Cardiac septum (tissue), 1 donor: ENCODE data around the gene PRPH. TPM values are rescaled to one million over a fixed set of nuclear protein-coding genes. Genes with fewer than 3 reads are reported as not detected.
A peak's percentile ranks its signal among the peaks of the same experiment; 100 is the strongest.
"Not testable (repeated sequence)": the region's sequence is repeated elsewhere in the genome, so short reads cannot be mapped to it uniquely, and the experiment has no call there.

Source experiments
- DNase-seq: peaks from one replicate; pipeline ENCODE4 v3.0.0-alpha.2; 2020; ENCODE audit warnings: low spot score
- intact Hi-C: fragments of 100-400 bp; cut with DNase I; formaldehyde crosslinking; loops from one replicate; pipeline ENCODE4 v1.14.0; 2022
- total RNA-seq: library from RNA; stranded (reverse); fragmentation: NEBNext Ultra II Directional; extraction: Animal tissue kit (Norgen Biotek cat#: 25700); gene quantifications from one replicate; pipeline ENCODE4 v1.2.1, GENCODE V29; 2021
- donor health status: DM: no; HTN: no; CAD: no.

Gene PRPH
- total RNA-seq, 1 donor from 2014 or later: 0.38 TPM

GRCh38 chr12:49330032-49330619, 35.2 kb downstream of the PRPH start:
- DNase-seq: no peak
- intact Hi-C loops: no loop called here

DNA sequence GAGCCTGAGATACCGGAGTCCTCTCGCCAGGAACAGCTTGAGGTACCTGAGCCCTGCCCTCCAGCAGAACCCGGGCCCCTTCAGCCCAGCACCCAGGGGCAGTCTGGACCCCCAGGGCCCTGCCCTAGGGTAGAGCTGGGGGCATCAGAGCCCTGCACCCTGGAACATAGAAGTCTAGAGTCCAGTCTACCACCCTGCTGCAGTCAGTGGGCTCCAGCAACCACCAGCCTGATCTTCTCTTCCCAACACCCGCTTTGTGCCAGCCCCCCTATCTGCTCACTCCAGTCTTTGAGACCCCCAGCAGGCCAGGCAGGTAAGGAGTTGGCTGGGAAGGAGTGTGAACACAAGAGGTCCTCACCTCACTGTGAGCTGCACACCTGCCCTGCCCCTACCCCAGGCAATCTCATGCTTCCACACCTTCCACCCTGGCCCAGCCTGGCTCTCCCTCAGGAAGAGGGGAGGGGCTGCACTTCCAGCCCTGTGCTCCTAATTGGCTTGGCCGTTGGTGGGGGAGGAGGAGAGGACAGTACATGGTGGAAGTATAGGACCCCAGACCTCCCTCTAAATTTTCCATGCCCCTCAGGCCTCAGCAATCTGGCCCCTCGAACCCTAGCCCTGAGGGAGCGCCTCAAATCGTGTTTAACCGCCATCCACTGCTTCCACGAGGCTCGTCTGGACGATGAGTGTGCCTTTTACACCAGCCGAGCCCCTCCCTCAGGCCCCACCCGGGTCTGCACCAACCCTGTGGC, 35.9 kb downstream of the PRPH start:
- intact Hi-C loops: no loop called here
- DNase-seq: no peak

DNA sequence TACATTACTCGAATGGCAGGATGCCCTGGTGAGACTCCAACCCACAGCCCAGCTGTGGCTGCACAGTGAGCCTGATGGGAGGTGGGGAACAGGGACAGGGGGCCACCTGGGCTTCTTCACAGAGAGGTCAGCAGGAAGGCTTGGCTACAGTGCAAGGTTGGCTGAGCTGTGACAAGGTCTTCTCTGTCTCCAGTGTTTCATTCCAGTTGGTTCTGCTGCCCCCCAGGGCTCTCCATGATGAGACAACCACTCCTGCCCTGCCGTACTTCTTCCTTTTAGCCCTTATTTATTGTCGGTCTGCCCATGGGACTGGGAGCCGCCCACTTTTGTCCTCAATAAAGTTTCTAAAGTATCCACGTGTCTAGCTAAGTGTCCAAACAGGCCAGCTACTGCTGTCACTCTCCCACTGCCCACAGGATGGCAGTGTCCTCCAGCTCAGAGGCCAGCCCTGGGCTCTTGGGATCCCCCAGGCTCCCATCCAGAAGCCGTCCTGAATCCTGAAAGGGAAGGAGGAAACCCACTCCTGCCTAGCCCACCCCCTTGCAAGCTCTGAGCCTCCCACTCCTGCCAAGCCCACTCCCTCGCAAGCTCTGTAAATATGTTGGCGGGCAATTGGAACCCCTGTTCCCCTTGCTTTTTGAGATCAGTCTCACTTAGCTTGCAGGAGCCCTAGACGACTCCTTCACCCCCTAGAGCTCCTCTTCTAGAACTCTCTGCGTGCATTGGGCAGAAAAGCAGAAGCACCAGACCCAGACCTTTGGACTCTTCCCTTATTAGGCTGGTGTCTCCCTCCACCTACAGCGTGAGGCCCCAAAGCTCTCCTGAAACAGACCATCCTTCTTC, 36.7 kb downstream of the PRPH start:
- DNase-seq: no peak
- intact Hi-C loops: no loop called here

- intact Hi-C loops: no loop called here
- no peak for DNase-seq
Measured at GRCh38 chr12:49332441-49332861, 37.5 kb downstream of the PRPH start.

- intact Hi-C loops: no loop called here
- no peak for DNase-seq
Measured at GRCh38 chr12:49332891-49333371, 38.0 kb downstream of the PRPH start.

GRCh38 chr12:49333778-49334177, 38.8 kb downstream of the PRPH start:
- DNase-seq, intact Hi-C loops: not testable (repeated sequence)

DNA sequence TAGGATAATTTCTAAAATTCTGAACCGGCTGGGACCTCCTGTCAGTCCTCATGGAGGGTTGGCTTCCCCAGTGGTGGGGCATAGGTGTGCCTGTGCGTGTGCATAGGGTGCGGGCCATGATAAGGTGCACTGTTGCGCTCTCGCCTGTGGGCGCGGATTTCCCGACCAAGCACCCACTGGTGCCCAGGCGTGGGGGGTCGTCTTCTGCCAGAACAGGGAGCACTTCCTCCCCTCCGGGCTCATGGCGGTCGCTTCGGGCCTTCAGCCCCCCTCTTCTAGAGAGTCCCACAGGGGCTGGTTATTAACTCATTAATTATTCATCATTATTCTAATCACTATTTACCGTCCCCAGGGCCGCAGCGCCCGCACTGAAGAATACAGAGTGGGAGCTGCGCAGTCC, 39.3 kb downstream of the PRPH start:
- intact Hi-C loops: no loop called here
- DNase-seq: no peak

GRCh38 chr12:49334681-49335080, 39.7 kb downstream of the PRPH start:
- intact Hi-C loops: no loop called here
- DNase-seq: no peak

GRCh38 chr12:49335118-49335954, 40.4 kb downstream of the PRPH start:
- intact Hi-C loops: no loop called here
- DNase-seq: no peak

DNA sequence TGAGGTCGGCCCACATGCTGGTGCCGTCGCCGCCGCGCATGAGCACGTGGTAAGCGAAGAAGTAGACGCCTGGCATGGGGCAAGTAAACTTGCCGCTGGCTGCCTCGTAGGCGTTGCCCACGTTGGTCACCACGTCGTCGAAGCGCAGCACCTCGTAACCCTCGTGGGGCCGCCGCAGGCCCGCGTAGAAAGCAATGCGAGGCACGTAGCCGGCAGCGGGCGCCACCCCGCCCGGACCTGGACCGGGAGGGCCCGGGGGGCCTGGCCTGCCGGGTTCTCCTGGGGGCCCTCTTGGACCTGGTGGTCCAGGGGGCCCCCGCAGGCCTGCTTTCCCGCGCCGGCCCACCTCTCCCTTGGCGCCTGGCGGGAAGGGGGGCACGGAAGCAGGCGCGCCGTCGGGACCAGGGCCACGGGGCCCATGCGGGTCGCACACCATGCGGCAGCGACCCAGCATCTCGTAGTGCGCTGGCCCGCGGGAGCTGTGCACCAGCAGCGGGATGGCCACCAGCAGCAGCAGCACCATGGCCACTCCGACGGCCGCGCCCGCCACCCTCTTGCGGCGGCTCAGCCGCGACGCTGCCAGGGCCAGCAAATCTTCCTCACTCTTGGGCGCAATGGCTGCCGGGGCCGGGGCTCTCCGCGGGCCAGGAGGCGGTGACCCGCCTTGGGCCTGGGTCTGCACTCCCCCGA, 41.2 kb downstream of the PRPH start:
- intact Hi-C loops: no loop called here
- no peak for DNase-seq

DNA sequence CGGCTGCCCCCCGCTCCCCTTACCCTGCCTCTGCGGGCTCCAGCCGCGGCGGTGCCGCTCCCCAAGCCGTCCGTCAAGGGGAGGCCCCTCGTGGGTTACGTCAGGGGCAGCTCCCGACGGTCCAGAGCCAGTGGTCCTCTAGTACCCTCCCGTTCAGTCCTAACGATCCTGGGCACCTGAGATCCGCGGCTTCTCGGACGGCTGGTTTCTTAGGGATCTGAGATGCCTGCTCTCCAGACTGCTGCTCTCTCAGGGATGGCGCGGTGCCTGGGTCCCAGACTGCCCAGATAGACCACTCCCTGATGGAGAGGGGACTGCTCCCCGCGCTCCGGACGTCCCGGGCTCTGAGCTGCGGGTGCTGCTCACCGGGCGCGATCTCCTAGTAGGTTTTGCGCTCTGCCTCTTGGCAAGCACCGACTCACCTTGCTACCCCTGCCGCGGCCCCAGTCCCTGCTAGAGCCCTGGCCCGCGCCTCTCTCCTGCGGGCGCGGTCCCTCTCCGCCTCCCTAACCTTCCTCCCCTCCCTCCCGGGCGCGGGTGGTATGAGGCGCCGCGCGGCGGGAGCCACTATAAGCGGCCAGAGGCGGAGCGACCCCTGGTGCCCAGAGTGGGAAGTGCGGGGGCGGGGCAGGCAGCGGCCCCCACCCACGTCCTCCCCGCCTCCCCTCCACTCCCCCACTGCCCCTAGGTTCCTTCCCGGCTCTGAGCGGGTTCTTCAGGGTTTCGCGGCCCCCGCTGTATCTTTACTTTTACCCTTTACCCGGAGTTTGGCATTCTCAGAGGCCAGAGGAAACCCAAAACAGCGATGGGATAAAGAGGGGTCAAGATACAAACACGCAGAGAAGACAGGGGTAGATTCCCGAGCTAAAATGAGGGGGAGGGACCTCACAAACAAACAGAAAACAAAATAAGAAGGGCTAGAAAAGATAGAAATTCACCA, 42.0 kb downstream of the PRPH start, which contains the start of gene C1QL4:
Gene C1QL4 (minus strand): TSS at position 544 of the 940 bp plus-strand sequence. CDS start 711 bp downstream, outside the sequence.
- peak; percentile 89 for DNase-seq
- intact Hi-C loops: no loop called here

DNA sequence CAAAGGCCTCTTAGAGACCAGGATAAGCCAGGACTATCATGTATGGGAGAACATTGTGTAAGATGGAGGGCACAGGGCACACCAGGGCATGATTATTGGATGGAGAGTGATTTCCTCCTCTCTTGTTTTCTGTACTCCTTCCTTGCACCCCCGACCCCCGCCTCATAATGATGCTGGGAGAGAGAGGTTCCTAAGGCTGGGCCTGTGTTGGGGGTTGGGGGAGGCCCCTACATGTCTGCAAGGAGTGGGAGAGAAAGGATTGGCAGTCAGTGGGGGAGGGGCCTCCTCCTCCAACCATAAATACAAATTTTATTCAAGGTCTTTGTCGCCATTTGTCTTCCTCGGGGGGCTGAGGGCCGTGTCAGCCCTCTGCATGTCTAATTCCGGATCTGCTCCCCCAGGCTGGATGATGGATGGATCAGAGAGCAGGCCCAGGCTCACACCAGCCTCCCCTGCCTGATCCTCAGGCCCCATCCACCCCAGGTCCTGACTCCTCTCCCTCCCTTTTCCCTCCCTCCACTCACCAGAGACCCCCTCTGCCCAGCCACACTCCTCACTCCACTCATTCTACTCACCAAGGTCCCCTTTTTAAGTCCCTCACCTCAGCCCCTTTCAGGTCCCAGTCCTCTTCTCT, 44.0 kb downstream of the PRPH start:
- intact Hi-C loops: no loop called here
- DNase-seq: no peak

DNA sequence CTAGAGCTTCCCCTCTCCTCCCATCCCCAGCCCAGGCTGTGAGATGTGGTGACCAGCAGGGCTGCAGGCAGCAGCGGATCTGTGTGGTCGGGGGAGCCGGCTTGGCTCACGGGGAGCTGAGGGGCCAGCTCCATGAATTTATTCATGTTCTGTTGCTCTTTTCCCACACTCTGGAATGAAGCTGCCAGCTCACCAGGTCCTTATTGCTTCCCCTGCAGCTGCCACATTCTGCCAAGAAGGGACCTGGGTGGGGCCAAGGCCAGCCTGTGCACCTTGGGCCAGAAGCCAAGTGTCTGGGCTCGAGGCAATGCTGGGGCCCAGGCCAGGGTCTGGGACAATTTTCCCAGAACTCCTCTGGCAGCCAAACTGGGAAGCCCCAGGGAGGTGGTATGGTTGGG, 44.5 kb downstream of the PRPH start:
- intact Hi-C loops: no loop called here
- no peak for DNase-seq

GRCh38 chr12:49340095-49340870, 45.3 kb downstream of the PRPH start:
- intact Hi-C loops: no loop called here
- DNase-seq: no peak

DNA sequence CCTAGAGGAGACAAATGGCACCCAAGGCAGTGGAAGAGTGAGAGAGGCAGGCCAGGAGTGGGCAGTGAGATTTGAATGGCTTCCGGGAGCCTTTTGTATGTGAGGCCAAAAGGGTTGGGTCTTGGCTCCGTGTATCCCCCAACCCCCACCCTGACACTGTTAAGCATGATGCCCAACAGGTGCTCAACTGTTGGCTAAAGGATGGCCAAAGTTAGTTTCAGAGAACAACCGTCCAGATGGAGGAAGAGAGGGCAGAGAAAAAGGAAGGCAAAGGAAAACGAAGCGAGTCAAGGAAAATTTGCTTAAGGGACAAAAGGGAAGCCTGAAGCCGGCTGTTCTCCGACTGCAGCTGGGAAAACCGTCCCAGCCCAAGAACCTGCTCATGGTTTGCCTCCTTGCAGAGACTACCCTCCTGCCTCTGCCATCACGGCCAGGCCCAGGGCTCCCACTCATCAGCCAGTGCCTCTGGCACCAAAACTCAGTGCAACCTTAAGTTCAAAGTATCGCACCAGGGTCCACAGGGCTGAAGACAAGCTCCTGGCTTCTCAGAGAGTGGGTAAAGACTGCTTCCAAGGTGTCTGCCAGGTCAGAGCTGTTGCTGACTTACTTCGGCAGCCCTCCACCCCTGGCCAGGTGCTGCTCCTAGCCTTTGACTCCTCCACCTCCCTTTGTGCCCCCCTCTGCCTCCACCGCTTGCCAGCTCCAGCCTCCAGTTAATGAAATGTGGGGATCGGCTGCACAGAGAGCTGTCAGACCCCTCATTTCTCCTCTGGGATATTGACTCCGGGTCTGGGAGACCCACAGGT, 46.2 kb downstream of the PRPH start:
- DNase-seq: no peak
- intact Hi-C loops: no loop called here

GRCh38 chr12:49341777-49342065, 46.8 kb downstream of the PRPH start:
- no peak for DNase-seq
- intact Hi-C loops: no loop called here
